AG09309 (cell line): ENCODE results near the gene PLCD3.

Source experiments
- DNase-seq: peaks from one replicate; pipeline ENCODE4 v3.0.0-alpha.2; 2010; ENCODE audit warnings: low read depth
- H3K4me3 ChIP-seq: 2 replicates; pipeline ENCODE4 v1.5.1; 2011; ENCODE audit warnings: mild to moderate bottlenecking, low read depth, low read length, moderate library complexity; ENCODE audit not compliant: control insufficient read depth
- CTCF ChIP-seq: IDR thresholded peaks from 2 replicates; pipeline ENCODE4 v1.5.1; 2011; ENCODE audit warnings: mild to moderate bottlenecking, low read depth, low read length, inconsistent platforms; ENCODE audit not compliant: insufficient read depth, control insufficient read depth; ENCODE audit errors: missing control alignments

Gene PLCD3

GRCh38 chr17:45086865-45087503, 45.3 kb downstream of the PLCD3 start:
- no peak overlapping the region for H3K4me3 ChIP-seq
- no peak for DNase-seq
- TF ChIP-seq CTCF = no peak

- no peak overlapping the region for H3K4me3 ChIP-seq
- no peak for TF ChIP-seq CTCF
- DNase-seq = no peak
Measured at GRCh38 chr17:45086391-45086790, 45.9 kb downstream of the PLCD3 start.

GRCh38 chr17:45081047-45081703, 51.1 kb downstream of the PLCD3 start:
- no peak overlapping the region for H3K4me3 ChIP-seq
- no peak for DNase-seq
- TF ChIP-seq CTCF = no peak

- H3K4me3 ChIP-seq = no peak overlapping the region
- DNase-seq = no peak
- no peak for TF ChIP-seq CTCF
Measured at GRCh38 chr17:45077643-45078042, 54.7 kb downstream of the PLCD3 start.

GRCh38 chr17:45073414-45074070, 58.8 kb downstream of the PLCD3 start:
- DNase-seq = no peak
- H3K4me3 ChIP-seq = no peak overlapping the region
- TF ChIP-seq CTCF = no peak

GRCh38 chr17:45070809-45071208, 61.5 kb downstream of the PLCD3 start:
- no peak for DNase-seq
- TF ChIP-seq CTCF = no peak
- no peak overlapping the region for H3K4me3 ChIP-seq

- DNase-seq = no peak
- no peak for TF ChIP-seq CTCF
- H3K4me3 ChIP-seq = no peak overlapping the region
Measured at GRCh38 chr17:45070001-45070400, 62.3 kb downstream of the PLCD3 start.
